ACHN (cell line): ENCODE results near the gene MAPK6.
"Not testable (repeated sequence)": the region's sequence is repeated elsewhere in the genome, so short reads cannot be mapped to it uniquely, and the experiment has no call there.

ENCODE experiments used
- DNase-seq: peaks from one replicate; pipeline ENCODE4 v3.0.0-alpha.2; 2015
- in situ Hi-C: cut with HindIII; loops from 2 replicates; pipeline ENCODE4 v1.10.0; 2017; ENCODE audit warnings: low sequenced_read_pairs, low pct_ligation_motif_present, low pct_unique_long_range_greater_than_20kb

Gene MAPK6

DNA sequence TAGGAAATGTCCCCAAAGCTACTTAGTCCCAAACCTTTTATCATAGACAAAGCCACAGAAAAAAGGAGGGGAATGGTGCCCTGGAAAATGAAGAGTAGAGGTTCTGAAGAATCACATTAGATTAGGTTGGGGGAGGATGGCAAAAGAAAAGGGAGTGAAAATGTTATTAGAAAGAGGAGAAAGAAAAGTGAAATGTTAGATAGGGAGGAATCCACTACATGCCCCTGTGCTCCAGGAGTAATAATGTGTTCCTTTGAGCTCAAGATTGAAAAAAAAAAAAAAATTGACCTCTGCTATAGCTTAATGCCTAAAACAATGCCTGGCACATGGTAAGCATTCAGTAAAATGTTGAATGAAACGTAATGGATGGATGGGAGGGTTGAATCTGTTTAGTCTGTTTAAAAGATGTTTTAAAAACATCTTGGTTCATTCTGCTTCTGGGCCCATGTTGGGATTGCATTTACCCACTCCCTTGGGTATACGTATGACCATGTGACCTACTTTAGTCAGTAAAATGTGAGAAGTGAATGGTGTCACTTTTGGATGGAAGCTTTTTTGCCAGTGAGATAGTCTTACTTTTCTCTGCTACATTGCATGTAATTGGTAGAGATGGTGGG lies 19.0 kb downstream of the MAPK6 start:
- DNase-seq = no peak
- in situ Hi-C loops = no loop called here

DNA sequence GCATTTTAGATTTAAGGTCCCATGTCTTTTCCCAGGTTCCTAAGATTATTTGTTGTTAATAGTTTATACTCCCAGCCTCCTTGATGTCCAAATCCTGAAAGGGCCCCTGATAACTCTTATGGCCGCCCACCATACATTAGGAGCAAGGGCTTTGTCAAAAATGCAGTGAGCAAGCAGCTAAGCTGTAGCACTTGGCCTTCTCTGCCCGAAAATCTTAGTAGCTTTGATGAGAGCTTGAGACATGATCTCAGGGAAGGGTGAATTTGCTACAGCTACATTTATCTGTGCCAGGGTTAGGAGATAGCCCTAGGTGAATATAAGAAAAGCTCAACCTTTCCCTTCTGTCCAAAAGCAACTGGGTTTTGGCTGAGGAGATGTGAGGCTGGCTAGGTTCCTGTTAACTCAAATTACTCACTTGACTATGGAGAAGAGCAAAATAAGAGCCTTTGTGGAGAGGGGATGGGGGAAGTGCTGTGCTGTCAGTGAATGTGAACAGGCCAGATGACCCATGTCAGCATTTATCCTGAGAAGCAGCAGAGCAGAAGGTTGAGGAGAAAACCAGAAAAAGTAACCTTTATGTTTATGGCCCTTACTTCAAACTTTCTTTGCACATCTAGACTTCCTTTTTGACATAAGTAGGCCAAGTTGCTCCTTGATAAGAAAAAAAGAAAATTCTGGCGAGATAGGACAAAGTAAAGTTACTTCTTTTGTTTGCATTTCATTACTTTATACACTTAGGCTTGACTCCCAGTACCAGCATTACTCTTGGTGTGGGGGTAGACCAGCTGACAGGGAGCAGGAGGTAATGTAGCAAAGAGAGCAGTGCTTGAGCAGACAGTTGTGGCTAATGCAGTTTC lies 21.1 kb downstream of the MAPK6 start:
- in situ Hi-C loops = no loop called here
- DNase-seq = no peak

DNA sequence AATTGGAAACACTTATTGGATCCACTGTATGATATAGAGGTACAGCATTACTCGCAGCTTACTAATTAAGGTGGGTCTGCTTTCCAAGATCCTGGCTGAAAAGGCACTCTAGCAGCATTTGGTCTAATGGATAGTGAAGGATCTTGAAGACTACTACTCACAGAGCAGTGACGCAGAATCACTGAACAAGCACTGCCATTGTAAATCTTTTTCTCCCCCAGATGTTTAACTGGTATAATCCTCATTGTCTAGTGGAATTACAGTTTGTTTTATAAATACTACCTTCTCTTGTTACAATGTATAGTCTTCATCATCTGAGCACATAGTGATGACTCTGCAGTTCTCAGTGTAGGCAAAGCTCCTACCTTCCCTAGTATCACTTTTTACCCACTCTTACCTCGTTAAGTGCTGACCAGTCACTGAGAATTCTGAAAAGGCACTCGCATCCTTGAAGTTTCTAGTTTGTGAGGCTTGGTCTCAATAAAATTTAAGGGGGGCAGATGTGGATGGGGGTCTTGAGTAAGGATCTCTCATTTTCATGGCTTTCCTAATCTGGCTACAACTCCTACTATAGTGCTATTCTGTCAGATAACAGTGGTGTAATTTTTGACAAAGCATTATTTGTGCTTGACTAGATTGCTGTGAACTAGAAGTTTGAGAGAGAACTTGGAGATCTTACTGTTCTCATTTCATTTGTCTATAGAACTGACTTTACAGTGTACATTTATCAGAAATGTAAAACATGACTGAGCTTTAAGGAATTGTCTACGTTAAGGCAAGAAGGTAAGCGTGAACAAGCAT lies 23.2 kb downstream of the MAPK6 start:
- DNase-seq = no peak
- in situ Hi-C loops = no loop called here

DNA sequence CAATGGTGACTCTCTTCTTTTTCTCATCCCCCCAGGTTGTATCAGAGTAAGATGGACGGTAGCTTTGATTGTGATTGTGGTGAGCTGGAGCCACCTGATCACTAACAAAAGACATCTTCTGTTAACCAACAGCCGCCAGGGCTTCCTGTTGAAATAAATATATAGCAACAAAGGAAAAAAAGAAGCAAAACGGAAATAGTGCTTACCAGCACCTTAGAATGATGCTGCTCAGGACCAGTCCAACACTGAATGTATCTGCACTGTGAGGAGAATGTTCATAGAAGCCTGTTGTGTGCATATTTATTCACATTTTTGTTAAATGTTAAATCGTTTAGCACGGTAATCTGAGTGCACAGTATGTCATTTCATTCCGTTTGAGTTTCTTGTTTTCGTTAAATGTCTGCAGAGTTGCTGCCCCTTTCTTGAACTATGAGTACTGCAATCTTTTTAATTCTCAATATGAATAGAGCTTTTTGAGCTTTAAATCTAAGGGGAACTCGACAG lies 26.8 kb downstream of the MAPK6 start:
- in situ Hi-C loops, DNase-seq: not testable (repeated sequence)

DNA sequence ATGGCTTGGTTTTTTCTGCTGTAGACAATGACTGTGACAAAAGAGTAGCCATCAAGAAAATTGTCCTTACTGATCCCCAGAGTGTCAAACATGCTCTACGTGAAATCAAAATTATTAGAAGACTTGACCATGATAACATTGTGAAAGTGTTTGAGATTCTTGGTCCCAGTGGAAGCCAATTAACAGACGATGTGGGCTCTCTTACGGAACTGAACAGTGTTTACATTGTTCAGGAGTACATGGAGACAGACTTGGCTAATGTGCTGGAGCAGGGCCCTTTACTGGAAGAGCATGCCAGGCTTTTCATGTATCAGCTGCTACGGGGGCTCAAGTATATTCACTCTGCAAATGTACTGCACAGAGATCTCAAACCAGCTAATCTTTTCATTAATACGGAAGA lies 27.5 kb downstream of the MAPK6 start:
- in situ Hi-C loops, DNase-seq: not testable (repeated sequence)

DNA sequence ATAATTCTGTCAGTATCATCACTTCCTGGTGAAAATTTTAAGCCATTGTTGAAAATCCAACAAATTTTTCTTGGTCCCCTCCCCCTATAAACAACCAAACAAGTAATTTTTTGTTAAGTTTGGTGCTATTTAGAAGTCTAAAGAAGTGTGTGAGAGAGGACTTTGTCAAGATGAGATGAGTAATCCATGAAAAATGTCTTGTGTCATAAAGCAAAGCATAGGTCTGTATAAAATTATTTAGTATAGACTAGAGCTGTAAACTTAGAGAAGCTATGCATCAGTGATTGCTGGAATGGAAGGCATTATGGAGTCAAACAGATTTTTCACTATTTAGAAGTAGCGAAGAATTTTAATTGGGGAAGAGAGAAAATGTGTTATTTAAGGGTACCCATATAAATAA lies 31.4 kb downstream of the MAPK6 start:
- in situ Hi-C loops = no loop called here
- DNase-seq = peak; percentile 40

DNA sequence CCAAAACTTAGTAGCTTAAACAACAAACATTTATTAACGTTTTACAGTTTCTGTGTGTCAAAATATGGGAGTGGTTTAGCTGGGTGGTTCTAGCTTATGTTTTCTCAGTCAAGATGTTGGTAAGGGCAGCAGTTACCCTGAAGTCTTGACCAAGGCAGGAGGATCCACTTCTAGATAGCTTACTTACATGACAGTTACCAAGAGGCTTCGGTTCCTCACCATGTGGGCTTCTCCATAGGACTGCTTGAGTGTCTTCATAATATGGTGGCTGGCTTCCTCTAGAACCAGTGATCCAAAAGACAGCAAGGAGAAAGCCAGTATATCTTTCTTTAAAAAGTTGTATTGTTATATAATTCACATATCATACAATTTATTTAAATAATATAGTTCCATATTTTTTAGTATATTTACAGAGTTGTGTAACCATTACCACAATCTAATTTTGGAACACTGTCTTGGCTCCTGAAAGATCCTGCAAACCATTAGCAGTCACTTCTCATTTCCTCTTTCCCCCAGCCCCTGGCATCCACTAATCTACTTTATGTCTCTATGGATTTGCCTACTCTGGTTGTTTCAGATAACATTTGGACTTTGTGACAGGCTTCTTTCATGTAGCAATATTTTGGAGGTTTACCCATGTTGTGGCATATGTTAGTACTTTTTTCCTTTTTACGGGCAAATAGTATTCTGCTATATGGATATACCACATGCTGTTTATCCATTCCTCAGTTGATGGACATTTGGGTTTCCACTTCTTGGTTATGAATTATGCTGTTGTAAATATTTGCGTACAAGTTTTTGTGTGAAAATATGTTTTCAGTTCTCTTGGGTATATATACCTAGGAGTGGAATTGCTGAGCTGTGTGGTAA lies 33.3 kb downstream of the MAPK6 start:
- DNase-seq = no peak
- in situ Hi-C loops = no loop called here

DNA sequence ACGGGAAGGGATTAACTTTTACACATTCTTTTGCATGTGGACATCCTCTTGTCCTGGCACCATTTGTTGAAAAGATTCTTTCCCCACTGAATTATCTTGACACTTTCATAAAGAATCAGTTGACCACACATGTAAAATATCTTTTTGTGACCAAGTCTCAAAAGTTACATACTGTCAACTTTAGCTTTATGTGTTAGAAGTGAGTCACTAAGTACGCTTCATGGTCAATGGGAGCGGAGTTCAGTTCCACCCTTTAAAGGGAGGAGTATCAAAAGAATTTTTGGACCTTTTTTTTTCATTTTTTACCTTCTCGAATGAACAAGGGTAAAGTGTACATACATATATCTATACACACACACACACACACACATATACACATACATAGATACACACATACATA lies 35.4 kb downstream of the MAPK6 start:
- DNase-seq = no peak
- in situ Hi-C loops = no loop called here

DNA sequence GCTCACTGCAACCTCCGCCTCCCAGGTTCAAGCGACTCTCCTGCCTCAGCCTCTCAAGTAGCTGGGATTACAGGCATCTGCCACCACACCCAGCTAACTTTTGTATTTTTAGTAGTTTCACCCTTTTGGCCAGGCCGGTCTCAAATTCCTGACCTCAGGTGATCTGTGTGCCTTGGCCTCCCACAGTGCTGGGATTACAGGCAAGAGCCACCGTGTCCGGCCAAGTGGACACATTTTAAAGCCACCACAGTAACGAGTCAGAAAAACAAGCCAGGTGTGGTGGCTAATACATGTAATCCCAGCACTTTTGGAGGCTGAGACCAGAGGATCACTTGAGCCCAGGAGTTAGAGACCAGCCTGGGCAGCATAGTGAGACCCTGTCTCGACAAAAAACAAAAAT lies 35.8 kb downstream of the MAPK6 start:
- in situ Hi-C loops, DNase-seq: not testable (repeated sequence)

DNA sequence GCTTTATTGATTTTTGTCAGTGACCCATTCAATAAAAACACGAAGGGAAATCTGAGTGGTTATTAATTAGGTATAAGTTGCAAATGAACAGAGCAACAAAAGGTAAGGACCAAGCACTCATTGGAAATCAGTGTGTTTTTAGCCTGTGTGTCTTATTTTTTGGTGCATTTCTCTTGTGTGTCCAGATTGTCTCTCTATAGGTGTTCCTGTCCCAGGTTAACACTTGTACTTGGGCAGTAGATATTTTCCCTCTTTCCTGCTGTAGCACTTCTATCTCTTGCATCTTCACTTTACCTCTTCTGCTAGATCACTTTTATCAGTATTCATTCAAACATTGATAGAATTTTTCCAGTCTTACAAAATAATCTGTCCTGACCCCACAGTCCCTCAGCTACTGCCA lies 37.0 kb downstream of the MAPK6 start:
- in situ Hi-C loops = no loop called here
- no peak for DNase-seq

DNA sequence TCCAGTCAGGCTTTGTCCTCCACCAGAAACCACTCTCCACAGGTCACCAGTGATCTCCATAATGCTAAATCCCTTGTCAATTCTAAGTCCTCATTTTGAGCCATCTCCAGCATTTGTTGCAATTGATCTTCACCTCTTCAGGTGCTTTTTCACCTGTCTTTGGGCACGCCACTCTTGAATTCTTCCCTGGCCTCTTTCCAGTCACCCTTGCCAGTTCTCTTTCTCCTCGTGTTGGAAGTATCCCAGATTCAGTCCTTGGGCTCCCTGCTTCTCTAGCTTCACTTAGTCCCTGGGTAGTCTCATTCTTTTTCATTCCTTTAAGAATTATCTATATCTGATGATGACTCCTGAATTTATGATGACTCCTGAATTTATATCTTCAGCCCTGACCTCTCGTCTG lies 37.5 kb downstream of the MAPK6 start:
- no peak for DNase-seq
- in situ Hi-C loops = no loop called here

DNA sequence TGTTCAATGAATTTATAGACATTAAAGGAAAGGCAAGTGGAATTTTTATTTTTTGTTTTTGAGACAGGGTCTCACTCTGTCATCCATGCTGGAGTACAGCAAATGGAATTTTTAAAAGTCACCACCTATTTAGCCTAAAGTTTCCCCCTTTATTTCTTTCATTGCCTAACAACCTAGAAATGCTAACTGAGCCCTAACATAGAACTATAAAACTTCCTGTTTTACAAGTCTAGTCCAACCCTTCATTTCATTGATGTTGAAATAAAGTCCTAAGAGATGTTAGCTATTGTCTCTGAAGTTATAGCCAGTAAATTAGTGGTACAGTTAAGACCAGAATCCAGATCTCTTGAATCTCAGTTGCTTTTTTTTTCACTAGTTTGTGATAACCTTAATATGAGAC lies 39.0 kb downstream of the MAPK6 start:
- DNase-seq = no peak
- in situ Hi-C loops = no loop called here

DNA sequence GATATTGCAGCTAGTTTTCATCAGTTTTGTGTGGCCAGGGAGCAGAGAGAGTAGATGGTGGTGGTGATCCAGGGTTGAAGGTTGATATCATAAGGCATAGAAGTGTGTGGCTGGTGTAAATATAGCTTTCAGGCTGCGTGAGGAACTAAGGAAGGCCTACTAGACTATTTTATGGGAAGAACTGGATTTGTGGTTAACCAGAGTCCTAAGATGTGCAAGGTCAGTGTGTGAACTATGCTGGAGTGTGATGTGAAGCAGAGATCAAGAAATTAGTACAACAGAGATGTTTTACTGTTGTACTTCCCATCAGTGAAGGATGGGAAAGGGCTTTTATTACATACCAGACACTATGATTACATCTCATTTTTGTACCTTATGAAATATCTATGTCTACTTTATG lies 41.5 kb downstream of the MAPK6 start:
- no peak for DNase-seq

DNA sequence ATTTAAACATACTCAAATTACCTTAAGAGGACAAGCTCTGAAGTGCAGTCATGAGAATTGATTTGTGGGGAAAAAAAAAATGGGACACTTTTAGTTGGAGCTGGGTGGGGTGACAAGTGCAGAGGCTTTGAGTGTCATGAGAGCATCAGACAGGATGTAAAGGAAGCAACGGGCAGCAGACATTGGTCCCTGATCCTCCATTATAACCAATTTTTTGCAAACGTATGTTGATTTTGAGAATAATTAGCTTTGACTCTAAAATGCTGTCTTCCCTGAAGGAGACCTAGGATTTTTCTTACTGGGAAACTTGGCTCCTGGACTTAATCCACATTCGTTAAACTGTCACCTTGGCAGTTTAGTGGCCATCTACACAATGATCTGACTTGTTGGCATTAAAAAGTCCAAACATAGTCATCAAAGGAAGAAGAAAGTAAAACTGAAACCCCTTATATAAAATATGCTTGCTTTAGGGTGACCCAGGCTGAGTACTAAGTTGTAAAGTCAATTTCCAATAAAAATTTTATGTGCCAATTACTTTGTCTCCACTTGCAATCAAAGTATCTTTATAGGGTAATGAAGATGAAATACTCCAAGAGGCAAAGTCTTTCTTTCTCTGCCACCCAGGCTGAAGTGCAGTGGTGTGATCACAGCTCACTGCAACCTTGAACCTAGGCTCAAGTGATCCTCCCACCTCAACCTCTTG lies 48.0 kb downstream of the MAPK6 start:
- DNase-seq = no peak
- in situ Hi-C loops = no loop called here

More for the DNA sequence above, 41.5 kb downstream of the MAPK6 start:
- in situ Hi-C loops = no loop called here

DNA sequence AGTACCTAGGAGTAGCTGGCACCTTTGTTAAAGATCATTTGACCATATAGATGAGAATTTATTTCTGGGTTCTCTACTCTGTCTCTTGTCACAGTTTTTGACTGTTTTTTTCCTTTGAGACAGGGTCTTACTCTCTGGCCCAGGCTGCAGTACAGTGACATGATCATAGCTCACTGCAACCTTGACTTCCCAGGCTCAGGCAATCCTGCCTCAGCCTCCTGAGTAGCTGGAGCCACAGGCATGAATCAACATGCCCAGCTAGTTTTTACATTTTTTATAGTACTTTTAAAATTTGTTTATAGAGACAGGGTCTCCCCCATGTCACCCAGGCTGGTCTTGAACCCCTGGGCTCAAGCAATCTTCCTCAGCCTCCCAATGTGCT lies 48.5 kb downstream of the MAPK6 start:
- no peak for DNase-seq
- in situ Hi-C loops = no loop called here

DNA sequence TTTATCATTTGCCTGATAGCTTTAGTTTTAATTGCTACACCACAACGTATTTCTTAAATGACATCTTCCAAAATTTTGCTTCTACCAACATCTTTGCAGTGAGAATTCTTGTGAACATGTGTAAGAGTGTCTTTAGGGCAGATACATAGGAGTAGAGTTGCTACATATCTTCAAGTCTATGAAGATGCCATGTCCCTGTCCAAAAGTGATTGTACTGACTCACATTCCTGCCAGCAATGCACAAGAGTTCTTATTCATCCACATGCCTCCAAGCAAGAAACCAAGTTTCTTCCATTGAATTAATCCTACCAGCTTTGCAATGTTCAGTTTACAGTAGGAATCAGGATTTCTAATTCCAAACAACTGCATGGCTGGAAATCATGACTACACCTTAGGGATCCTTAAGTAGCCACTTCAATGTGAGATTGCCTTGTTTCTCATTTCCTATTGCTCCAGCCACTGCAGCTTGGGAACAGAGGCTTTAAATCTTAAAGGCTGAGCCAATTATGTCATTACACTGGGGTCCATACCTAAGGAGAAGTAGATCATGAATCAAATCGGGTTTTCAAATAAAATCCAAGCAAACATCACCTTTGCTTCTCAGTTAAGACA lies 49.1 kb downstream of the MAPK6 start:
- DNase-seq = no peak
- in situ Hi-C loops = no loop called here

DNA sequence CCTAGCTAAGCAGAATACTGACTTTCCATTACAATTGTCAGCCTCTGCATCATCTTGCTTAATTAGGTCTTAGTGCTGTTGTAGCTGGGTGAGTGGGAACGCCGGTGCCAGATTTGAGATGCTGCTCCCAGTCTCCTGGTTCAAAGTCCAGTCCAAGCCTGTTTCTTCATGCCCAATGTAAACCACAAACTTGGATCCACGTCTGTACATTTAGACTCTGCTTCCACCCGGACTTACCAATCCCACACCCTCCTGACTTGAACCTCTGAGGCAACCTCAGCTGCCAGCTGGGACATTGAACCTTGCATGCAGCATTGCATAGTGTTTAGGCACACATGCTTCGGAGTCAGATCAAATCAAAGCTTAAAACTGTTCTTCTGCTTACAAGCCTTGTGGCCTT lies 50.5 kb downstream of the MAPK6 start:
- DNase-seq = no peak
- in situ Hi-C loops = no loop called here
